ENCODE data around the gene B3GALT6.

B3GALT6 gene

GRCh38 chr1:1215881-1216605 is 16.0 kb upstream of the B3GALT6 start:
- DNase-seq (ENCODE audit: low spot score), result no peak

DNA sequence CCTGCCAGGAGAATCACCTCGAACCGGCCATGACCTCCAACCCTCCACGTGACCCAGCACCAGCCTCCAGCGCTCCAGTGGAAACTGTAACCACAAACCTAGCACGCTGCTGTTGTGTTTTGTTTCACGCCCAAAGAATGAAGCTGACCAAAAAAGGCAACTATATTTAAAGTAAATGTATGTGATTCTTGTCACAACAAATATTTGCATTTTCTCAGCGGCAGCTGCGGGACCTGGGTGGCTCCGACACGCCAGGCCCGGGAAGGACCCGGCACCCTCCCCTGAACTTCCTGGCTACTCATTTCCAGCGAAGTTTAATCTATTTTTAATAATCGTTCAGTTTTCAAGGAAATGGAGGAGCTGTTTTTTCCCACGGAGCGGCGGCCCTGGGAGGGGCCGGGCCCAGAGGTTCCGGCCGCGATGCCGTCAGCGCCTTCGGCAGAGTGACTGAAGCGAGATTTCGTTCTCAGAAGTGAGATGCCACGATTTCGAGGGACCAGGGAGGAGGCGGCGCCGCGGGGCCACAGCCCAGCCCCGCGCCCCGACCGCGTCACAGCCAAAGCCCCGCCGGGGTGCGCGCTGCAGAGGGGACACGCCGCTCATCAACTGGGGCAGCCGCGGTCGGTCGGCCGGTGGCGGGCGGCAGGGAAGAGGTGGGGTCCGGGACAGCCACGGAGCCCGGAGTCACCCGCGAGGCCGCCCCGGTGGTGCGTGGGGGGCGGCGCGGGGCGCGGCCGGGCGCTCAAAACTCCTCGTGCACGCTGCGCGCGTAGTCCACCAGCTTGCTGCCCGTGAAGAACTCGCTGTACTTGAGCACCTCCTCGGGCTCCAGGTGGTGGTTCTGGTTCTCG is 15.0 kb upstream of the B3GALT6 start:
- DNase-seq (ENCODE audit: low spot score), result peak; percentile 79

DNA sequence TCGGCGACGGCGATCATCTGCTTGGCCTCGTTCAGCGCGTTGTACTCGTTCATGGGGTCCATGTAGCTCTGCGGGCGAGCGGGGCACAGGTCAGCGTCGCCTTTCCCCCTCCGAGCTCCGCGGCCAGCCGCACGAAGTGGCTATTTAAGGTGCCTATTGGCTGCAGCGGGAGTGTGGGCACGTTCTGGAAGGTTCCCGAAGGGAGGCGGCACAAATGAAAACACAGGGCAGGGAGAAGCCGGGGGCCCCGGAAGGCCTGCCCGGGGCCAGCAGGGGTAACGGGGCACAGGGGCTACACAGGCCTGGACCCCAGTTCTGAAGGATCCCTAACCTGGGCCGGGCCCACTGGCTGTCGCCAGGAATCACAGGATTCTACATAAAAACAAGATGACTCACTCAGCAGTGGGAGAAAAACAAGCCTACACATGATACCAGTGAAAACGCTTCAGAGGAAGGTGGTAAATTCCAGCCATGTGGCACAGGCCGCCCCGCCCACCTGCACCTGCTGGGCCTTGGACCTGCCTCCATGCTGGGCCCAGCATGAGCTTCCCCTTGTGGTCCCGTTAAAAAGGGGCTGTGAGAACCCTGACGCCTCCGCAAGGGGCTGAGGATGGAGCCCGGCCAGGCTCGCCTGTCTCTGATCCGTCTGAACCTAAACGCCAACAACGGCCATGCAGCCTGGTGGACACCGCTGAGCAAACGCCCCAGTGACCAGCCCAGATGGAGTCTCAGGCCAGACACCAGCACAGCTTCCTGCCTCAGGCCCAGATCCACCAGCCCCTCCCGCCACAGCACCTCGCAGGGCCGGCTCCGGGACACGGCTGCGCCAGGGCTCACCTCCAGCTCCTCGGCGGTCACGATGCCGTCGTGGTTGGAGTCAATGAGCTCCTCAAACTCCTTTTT is 14.2 kb upstream of the B3GALT6 start:
- peak; percentile 55 for DNase-seq (ENCODE audit: low spot score)

DNA sequence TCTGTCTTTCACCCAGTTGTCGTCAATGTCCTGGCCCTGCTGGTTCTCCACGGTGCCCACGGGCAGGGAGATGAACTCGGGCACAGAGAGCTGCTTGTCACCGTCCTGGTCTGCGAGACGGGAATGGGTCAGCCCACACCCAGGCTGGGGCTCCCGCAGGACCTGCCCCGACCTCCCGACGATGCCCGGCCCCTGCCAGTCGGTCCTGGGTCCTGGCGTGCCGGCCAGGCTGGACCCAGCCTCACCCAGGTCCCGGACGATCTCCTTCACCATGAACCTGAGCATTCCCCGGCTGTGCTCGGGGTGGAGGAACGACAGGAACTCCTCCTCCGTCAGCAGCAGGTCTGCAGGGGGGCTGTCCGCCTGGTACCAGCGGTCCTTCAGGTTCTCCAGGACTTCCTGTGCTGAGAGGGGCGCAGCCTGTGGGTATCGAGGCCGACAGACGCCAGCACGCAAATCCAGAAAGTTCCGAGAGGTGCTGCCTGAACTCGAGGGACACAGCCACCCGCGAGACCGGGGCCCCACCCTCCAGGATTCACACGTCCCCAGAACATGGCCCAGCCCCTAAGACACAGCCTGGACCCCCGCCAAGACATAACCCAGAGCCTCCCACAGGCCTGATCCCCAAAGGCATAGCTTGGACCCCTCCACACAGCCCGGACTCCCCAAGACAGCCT is 13.4 kb upstream of the B3GALT6 start:
- DNase-seq (ENCODE audit: low spot score), result no peak

- DNase-seq (ENCODE audit: low spot score), result peak; percentile 63
These were observed 12.7 kb upstream of the B3GALT6 start for GRCh38 chr1:1219341-1219740.

- no peak for DNase-seq (ENCODE audit: low spot score)
These were observed 11.8 kb upstream of the B3GALT6 start for GRCh38 chr1:1220197-1220596.

DNA sequence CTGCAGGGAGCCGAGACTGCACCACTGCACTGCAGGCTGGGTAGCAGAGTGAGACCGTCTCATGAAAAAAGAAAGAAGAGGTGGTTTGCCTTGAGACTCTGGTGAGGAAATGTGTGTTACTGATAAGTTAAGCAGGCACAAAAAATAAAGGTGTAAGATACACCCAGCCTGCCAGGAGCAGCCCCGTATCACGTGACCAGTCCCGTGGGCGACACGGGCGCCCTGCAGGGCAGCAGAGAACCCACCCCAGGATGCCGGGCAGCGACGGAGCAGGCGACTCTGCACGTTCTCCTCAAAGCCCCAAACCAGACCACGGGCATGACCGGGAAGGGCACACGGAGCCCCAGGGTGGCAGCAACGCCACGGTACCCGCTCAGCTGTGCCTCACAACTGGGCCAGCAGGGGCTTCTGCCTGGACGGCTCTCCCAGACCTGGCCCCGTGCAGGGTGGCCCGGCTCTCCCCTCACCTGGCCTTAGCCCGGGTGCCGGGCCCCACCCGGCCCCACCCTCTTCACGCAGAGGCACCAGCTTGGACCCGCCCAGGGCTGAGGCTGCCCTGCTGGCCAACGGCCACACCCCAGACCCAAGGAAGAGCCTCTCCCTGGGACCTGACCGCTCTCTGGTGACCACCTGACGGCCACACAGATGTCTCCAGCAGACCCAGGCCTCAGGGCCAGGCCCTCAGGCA is 10.0 kb upstream of the B3GALT6 start:
- no peak for DNase-seq (ENCODE audit: low spot score)

GRCh38 chr1:1222575-1223225 is 9.3 kb upstream of the B3GALT6 start:
- DNase-seq (ENCODE audit: low spot score), result no peak

- no peak for DNase-seq (ENCODE audit: low spot score)
These were observed 8.7 kb upstream of the B3GALT6 start for GRCh38 chr1:1223321-1223720.

DNA sequence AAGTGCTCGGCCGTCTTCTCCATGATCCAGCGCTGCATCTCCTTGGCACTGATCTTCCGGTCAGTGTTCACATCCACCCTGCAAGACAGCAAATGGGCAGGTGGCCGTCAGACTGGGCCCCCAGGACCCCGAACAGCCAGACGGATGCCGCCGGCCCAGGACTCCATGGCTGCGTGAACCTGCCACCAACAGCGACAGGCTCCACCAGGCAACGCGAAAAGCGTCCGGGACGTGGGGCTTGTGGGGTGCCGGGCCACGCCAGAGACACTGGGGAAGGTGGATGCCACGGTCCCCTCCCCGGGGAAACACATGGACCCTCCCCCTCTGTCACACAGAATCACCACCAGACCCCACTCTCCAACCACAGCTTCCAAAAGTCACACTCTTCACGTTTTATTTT is 8.1 kb upstream of the B3GALT6 start:
- DNase-seq (ENCODE audit: low spot score), result no peak

DNA sequence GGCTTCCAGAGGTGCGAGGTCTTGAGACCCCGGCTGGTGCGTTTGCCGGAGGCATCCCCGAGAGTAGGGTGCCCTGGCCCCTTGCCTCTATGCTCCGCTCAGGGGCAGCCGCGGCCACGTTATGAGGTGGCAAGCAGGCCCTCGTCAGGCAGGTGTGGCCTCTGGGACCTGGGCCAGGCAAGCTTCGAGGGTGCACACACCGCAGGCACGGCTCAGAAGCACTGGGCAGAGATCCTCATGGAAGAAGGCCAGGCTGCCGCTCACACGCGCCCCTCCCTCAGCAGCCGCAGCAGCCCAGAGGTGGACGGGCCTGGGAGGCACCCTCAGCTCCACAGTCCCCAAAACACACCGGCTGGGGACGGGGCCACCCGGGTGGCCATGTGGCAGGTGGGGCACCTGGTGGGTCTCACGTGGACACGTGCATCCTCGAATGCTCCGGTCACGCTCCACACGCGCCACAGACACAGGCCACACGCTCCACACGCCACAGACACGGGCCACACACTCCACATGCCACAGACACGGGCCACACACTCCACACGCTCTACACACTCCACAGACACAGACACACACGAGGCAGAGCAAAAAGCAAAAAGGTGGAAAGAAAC is 6.7 kb upstream of the B3GALT6 start:
- no peak for DNase-seq (ENCODE audit: low spot score)

DNA sequence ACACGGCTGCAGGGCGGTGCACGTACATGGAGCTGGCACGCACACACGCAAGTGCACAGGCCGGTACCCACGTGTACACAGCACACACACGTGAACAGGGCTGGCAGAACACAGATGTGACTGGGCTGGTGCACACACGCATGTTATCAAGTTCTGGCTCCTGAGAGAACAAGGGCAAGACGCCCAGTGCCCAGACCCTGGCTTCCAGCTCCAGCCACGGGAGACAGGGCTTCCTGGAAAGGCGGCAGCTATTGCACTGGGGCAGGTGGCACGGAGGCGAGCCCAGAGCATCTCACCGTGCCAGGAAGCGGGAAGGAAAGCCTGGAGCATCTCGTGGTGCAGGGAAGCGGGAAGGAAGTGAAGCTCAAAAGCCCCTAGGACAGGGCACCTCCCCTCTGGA is 6.1 kb upstream of the B3GALT6 start:
- no peak for DNase-seq (ENCODE audit: low spot score)

GRCh38 chr1:1226566-1227362 is 5.3 kb upstream of the B3GALT6 start:
- no peak for DNase-seq (ENCODE audit: low spot score)

GRCh38 chr1:1227386-1227785 is 4.7 kb upstream of the B3GALT6 start:
- DNase-seq (ENCODE audit: low spot score), result no peak

DNA sequence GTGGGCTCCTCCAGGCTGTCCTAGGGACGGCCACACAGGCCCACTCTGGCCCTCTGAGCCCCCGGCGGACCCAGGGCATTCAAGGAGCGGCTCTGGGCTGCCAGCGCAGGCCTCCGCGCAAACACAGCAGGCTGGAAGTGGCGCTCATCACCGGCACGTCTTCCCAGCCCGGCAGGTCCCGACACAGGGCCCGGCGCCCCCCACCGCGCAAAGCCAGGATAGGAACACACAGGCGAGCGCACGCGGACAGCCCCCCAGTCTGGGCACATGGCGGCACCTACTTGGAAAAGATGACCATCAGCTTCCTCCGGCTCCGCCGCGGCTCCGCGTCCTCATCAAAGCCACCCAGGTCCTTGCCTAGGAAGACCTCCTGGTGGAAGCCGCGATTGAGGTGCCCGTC is 3.9 kb upstream of the B3GALT6 start:
- DNase-seq (ENCODE audit: low spot score), result no peak

DNA sequence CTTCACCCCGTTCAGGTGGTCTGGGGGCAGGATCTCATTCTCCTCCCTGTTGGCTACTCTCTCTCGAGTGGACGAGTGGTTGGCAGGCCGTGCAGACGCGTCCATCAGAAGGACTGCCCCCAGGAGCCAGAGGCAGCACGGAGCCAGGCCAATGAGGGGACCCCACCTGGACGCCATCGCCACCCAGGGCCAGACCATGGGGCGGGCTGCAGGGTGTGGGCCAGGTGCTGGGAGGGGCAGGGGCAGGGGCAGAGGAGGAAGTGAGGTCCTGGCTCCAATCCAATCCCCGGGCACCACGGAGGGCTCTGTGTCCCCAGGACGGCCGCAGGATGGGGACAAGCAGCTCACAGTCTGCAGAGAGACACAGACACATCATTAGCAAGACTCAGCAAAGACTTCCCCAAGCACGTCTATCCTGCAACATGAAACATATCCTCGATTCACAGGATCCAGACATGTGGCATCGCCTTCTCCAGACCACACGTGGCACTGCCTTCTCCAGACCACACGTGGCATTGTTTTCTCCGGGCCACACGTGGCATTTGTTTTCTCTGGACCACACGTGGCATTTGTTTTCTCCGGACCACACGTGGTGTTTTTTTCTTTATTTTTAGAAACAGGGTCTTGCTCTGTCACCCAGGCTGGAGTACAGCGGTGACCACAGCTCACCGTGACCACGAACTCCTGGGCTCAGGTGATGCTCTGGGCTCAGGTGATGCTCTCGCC is 3.3 kb upstream of the B3GALT6 start:
- DNase-seq (ENCODE audit: low spot score), result no peak

GRCh38 chr1:1229770-1230169 is 2.3 kb upstream of the B3GALT6 start:
- DNase-seq (ENCODE audit: low spot score), result no peak

- DNase-seq (ENCODE audit: low spot score), result no peak
These were observed 1.2 kb upstream of the B3GALT6 start for GRCh38 chr1:1230656-1231399.

Data from CD4-positive, alpha-beta T cell treated with Interleukin-2 at 100 ng/mL for 4 hours (primary cell).